Fibroblast of pulmonary artery (primary cell): ENCODE measurements around the gene SSTR4.
"Not testable (repeated sequence)": the region's sequence is repeated elsewhere in the genome, so short reads cannot be mapped to it uniquely, and the experiment has no call there.

Source experiments
- DNase-seq: peaks from one replicate; pipeline ENCODE4 v3.0.0-alpha.2; 2010; ENCODE audit warnings: low read depth
- H3K4me3 ChIP-seq: replicated peaks from 2 replicates; pipeline ENCODE4 v1.5.1; 2011; ENCODE audit warnings: low read depth, mild to moderate bottlenecking, control low read depth, low read length, moderate library complexity
- TF ChIP-seq, protein P1 (sequence below): IDR thresholded peaks from 2 replicates; pipeline ENCODE4 v1.5.1; 2011; ENCODE audit warnings: mild to moderate bottlenecking, control low read depth, low read length, inconsistent platforms; ENCODE audit errors: missing control alignments

The SSTR4 gene

GRCh38 chr20:23034721-23035671, at the start of gene SSTR4:
Gene SSTR4, plus strand, starts transcription at chr20:23035312. Its CDS starts 172 bp downstream, at chr20:23035484.
- TF ChIP-seq, protein P1, sequence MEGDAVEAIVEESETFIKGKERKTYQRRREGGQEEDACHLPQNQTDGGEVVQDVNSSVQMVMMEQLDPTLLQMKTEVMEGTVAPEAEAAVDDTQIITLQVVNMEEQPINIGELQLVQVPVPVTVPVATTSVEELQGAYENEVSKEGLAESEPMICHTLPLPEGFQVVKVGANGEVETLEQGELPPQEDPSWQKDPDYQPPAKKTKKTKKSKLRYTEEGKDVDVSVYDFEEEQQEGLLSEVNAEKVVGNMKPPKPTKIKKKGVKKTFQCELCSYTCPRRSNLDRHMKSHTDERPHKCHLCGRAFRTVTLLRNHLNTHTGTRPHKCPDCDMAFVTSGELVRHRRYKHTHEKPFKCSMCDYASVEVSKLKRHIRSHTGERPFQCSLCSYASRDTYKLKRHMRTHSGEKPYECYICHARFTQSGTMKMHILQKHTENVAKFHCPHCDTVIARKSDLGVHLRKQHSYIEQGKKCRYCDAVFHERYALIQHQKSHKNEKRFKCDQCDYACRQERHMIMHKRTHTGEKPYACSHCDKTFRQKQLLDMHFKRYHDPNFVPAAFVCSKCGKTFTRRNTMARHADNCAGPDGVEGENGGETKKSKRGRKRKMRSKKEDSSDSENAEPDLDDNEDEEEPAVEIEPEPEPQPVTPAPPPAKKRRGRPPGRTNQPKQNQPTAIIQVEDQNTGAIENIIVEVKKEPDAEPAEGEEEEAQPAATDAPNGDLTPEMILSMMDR = no peak
- no peak within 1 kb of the TSS for H3K4me3 ChIP-seq

DNA sequence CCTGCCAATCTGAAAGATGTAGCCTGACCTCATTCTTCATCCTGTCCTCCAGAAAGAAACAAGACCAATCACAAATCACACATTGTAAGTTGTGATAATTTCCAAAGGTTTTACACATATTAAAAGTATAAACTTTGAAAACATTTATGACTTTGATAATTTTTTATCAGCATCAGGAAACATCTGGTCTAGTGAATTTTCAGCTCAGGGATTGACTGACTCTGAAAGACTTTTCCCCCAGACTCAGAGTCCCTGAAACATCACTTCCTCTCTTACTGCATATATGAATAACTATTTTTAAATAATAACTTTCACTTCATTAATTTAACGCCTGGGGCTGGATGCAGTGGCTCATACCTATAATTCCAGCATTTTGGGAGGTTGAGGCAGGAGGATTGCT, 48.5 kb upstream of the SSTR4 start:
- no peak for DNase-seq
- no peak overlapping the region for H3K4me3 ChIP-seq
- TF ChIP-seq, protein P1 = no peak

More at GRCh38 chr20:23034721-23035671, at the start of gene SSTR4:
- no peak for DNase-seq

- H3K4me3 ChIP-seq, DNase-seq: not testable (repeated sequence)
Measured at GRCh38 chr20:22991424-22991823, 43.7 kb upstream of the SSTR4 start.

- TF ChIP-seq, protein P1 = no peak
- no peak for DNase-seq
- no peak overlapping the region for H3K4me3 ChIP-seq
Measured at GRCh38 chr20:22993823-22994222, 41.3 kb upstream of the SSTR4 start.

DNA sequence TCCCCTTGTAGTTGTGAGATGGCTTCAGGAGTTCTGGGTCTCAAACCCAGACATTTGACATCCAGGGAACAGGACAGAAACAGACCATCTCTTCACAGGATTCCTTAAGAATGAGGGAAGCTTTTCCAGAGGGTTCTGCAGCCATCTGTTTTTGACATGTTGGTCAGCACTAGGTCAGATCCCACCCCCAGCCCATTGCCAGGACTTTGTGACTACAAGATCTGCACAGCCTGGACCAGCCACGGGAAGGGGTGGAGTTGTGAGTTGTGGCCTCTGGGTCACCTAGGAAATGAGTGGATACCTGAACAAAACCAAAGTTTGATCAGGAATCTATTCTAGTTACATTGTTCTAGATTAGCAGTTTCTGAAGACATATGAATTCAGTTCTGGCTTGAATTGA, 39.2 kb upstream of the SSTR4 start:
- DNase-seq = no peak
- TF ChIP-seq, protein P1 = no peak
- no peak overlapping the region for H3K4me3 ChIP-seq

- H3K4me3 ChIP-seq = no peak overlapping the region
- TF ChIP-seq, protein P1 = no peak
- DNase-seq = no peak
Measured at GRCh38 chr20:22998476-22998875, 36.6 kb upstream of the SSTR4 start.

DNA sequence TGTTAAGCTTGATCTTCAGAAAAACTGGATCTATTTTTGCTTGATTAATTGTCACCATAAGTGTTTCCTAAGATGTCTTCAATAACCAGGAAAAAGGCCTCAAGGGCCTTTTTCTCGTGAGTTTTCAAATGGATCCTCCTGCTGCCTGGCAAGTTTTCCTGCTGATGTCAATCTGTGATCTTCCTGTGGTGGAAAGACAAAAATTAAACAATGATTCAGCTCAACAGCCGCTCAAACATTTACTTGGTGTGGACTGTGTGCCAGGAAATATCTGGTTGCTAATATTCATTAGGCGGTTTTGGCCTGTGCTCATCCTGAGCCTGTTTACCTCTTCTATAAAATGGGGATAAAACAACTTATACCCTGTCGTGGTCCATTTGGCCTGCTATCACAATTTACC, 35.4 kb upstream of the SSTR4 start:
- TF ChIP-seq, protein P1 = no peak
- no peak for DNase-seq

More for the DNA sequence above, 35.4 kb upstream of the SSTR4 start:
- H3K4me3 ChIP-seq = no peak overlapping the region
